MM.1S (cell line): ENCODE data around the gene PDGFA.

Source experiments
- DNase-seq: peaks from one replicate; pipeline ENCODE4 v3.0.0-alpha.2; 2015
- H2AFZ ChIP-seq: fragments of 300-600 bp; sonication (generic); 2 replicates; pipeline ENCODE4 v1.6.0; 2016; ENCODE audit warnings: antibody characterized with exemption, low read length
- H3F3A ChIP-seq: fragments of 300-600 bp; sonication (generic); 2 replicates; pipeline ENCODE4 v1.6.1; 2016; ENCODE audit warnings: mild to moderate bottlenecking, antibody characterized with exemption, low read length, moderate library complexity, mixed read lengths; ENCODE audit not compliant: insufficient read depth
- H3K27ac ChIP-seq: fragments of 300-600 bp; sonication (generic); 2 replicates; pipeline ENCODE4 v1.5.1; 2016; ENCODE audit warnings: mild to moderate bottlenecking, low read length
- H3K27me3 ChIP-seq: fragments of 300-600 bp; sonication (generic); replicated peaks from 2 replicates; pipeline ENCODE4 v1.6.0; 2016; ENCODE audit warnings: low read length; ENCODE audit not compliant: insufficient read depth
- H3K36me3 ChIP-seq: fragments of 300-600 bp; sonication (generic); replicated peaks from 2 replicates; pipeline ENCODE4 v1.6.1; 2016; ENCODE audit warnings: mild to moderate bottlenecking, low read length, mixed read lengths; ENCODE audit not compliant: insufficient read depth
- H3K4me1 ChIP-seq: fragments of 300-600 bp; sonication (generic); 2 replicates; pipeline ENCODE4 v1.6.1; 2016; ENCODE audit warnings: low read length, mixed read lengths
- H3K4me2 ChIP-seq: fragments of 300-600 bp; sonication (generic); 2 replicates; pipeline ENCODE4 v1.6.0; 2016; ENCODE audit warnings: low read depth, low read length
- H3K4me3 ChIP-seq: fragments of 300-600 bp; sonication (generic); 2 replicates; pipeline ENCODE4 v1.5.1; 2016; ENCODE audit warnings: low read length, mixed read lengths
- H3K79me2 ChIP-seq: fragments of 300-600 bp; sonication (generic); 2 replicates; pipeline ENCODE4 v1.6.1; 2016; ENCODE audit warnings: mixed run types, low read length, mixed read lengths
- H3K9ac ChIP-seq: fragments of 300-600 bp; sonication (generic); 2 replicates; pipeline ENCODE4 v1.6.1; 2016; ENCODE audit warnings: low read length, mixed read lengths
- H3K9me2 ChIP-seq: fragments of 300-600 bp; sonication (generic); replicated peaks from 2 replicates; pipeline ENCODE4 v1.6.1; 2016; ENCODE audit warnings: mild to moderate bottlenecking, low read length, mixed read lengths; ENCODE audit not compliant: insufficient read depth
- H3K9me3 ChIP-seq: fragments of 300-600 bp; sonication (generic); replicated peaks from 2 replicates; pipeline ENCODE4 v1.6.1; 2016; ENCODE audit warnings: mild to moderate bottlenecking, low read length, mixed read lengths; ENCODE audit not compliant: insufficient read depth
- H4K20me1 ChIP-seq: fragments of 300-600 bp; sonication (generic); 2 replicates; pipeline ENCODE4 v1.6.1; 2016; ENCODE audit warnings: mild to moderate bottlenecking, low read length, moderate library complexity, mixed read lengths; ENCODE audit not compliant: insufficient read depth
- EZH2 ChIP-seq: fragments of 300-600 bp; sonication (generic); optimal IDR thresholded peaks from 2 replicates; pipeline ENCODE3; 2017; ENCODE audit warnings: low read depth, mild to moderate bottlenecking, antibody characterized with exemption, low read length, mixed read lengths
- EZH2phosphoT487 ChIP-seq: fragments of 300-600 bp; sonication (generic); IDR thresholded peaks from 2 replicates; pipeline ENCODE4 v1.6.1; 2018; ENCODE audit warnings: antibody characterized with exemption, low read length
- TF ChIP-seq, protein P1 (sequence below): fragments of 300-600 bp; sonication (generic); IDR thresholded peaks from 2 replicates; pipeline ENCODE4 v1.5.1; 2016; ENCODE audit warnings: antibody characterized with exemption, low read length, mixed read lengths

The PDGFA gene

DNA sequence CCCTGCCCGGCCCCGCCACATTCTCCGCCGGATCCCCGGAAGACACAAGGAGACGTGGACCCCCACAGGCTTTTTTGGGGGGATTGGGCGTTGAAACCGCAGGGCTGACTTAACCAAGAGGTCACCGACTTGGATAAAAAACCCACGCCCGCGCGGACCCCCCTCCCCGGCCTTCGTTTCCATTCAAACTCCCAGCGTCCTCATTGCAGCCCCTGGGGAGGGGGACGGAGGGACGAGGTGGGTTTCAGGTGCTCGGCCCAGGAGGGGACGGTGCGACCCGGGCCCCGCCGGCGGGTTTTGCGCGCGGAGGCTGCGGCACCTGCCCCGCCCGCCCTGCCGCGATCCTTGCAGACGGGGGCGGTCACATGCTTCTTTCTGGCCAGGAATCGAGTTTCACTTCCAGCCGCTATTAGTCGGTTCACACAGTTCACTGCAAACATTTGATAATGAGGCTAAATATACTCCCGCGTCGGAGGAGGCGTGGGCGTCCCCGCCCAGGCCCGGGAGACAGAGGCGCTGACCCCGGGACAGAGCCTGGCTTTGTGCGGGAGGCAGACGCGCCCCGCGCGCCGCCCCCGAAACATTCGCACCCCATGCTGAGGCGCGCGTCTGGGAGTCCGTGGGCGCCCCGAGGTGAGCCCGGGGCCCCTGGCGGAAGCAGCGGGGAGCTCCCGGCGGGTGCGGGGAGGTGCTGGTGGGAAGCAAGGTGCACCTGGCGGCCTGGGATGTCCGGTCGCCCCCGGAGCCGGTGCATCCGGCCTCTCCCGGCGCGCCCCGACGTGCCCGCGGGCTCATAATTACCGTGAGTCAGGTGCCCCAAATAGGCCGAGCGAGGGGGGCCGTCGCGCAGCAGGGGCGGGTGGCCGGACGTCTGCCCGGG is 2.7 kb upstream of the PDGFA start:
- TF ChIP-seq EZH2phosphoT487 (no peak), EZH2 (no peak)
- TF ChIP-seq, protein P1, sequence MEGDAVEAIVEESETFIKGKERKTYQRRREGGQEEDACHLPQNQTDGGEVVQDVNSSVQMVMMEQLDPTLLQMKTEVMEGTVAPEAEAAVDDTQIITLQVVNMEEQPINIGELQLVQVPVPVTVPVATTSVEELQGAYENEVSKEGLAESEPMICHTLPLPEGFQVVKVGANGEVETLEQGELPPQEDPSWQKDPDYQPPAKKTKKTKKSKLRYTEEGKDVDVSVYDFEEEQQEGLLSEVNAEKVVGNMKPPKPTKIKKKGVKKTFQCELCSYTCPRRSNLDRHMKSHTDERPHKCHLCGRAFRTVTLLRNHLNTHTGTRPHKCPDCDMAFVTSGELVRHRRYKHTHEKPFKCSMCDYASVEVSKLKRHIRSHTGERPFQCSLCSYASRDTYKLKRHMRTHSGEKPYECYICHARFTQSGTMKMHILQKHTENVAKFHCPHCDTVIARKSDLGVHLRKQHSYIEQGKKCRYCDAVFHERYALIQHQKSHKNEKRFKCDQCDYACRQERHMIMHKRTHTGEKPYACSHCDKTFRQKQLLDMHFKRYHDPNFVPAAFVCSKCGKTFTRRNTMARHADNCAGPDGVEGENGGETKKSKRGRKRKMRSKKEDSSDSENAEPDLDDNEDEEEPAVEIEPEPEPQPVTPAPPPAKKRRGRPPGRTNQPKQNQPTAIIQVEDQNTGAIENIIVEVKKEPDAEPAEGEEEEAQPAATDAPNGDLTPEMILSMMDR, result no peak
- no peak overlapping the region for H3K9ac ChIP-seq
- no peaks in the 10 kb centered on the region for H3K36me3 ChIP-seq
- DNase-seq, result no peak
- H3K9me3 ChIP-seq, result no peaks in the 10 kb centered on the region
- no peak overlapping the region for H3K27ac ChIP-seq
- H3K4me2 ChIP-seq, result no peak overlapping the region
- no peaks in the 10 kb centered on the region for H3K27me3 ChIP-seq
- no peaks in the 10 kb centered on the region for H3K4me1 ChIP-seq
- no peaks in the 10 kb centered on the region for H3K79me2 ChIP-seq
- H3F3A ChIP-seq, result no peaks in the 10 kb centered on the region
- H3K4me3 ChIP-seq, result no peak overlapping the region
- H2AFZ ChIP-seq, result no peak overlapping the region
- no peaks in the 10 kb centered on the region for H3K9me2 ChIP-seq
- H4K20me1 ChIP-seq, result no peaks in the 10 kb centered on the region

DNA sequence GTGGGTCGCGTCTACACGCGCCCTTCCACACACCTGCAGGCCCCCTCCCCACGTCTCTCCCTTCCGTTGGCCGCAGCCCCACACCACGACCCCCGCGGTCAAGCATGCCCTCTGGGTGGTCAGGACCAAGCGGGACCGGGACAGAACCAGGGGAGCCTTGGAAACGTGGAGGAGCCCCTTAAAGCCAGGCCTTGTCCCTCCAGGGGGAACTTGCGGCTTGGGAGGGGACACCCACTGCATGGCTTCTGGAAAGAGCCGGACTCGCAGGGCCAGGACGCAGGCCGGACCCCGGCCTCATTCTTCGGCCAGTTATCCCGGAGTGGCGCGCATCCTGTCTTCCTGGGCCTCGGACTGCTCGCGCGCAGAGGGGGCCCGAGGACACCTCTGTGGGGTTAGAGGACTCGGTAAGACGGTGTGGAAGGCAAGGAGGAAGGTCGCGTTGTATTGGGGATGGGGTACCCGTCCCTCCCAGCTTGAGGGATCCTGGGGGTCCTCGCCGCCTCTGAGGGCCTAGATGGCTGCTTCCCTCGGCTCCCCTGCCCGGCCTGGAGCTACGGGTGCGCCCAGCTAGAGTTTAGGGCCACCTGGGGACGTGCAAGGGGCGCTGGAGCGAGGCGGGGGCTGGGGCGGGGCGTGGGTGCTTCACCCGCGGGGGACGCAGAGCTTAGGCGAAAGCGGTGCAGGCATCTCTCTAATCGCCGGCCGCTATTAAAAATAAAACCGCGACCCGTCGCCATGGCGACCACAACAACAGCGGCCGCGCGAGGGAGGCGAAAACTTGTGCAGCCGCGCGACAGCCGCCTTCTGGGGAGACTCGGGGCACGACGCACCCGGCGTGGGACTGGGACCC is 1.8 kb upstream of the PDGFA start:
- H3K79me2 ChIP-seq, result no peaks in the 10 kb centered on the region
- no peak overlapping the region for H2AFZ ChIP-seq
- H3K4me2 ChIP-seq, result no peak overlapping the region
- H4K20me1 ChIP-seq, result no peaks in the 10 kb centered on the region
- H3K27ac ChIP-seq, result no peak overlapping the region
- H3K9me2 ChIP-seq, result no peaks in the 10 kb centered on the region
- H3K9ac ChIP-seq, result no peak overlapping the region
- no peaks in the 10 kb centered on the region for H3K36me3 ChIP-seq
- H3K4me3 ChIP-seq, result no peak overlapping the region
- no peak for DNase-seq
- H3F3A ChIP-seq, result no peaks in the 10 kb centered on the region
- H3K9me3 ChIP-seq, result no peaks in the 10 kb centered on the region
- no peaks in the 10 kb centered on the region for H3K4me1 ChIP-seq
- no peaks in the 10 kb centered on the region for H3K27me3 ChIP-seq
- TF ChIP-seq, protein P1, result no peak
- TF ChIP-seq EZH2phosphoT487 (no peak), EZH2 (no peak)

DNA sequence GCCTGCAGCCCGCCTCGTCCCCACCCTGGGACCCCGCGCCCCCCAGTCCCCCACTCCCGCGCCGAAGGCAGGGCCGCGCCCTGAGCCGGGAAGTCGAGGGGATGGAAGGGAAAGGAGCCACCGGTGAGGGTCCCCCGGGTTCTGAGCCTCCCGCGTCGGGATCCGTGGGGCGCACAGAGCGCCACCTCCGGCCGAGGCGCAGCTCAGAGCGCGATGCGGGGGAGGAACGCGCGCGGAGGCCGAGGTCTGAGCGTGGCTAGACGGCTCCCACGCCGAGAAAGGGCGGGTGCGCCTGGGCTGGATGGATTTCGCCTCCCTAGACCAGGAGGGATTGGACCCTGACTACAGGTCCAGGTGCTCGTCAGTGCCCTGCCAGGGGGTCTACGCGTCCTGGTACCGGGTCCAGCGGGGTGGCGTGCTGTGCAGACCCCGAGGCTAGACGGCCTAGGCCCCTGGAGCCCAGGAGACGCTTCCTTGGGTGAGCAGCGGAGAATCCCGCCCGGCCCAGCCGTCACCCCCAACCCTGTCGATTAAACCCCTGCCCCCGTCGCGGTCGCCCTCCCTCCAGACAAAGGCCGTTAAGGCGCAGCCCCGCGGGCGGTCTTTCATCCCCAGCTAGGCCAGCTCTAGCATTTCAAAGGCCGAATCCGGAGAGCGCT is 986 bp upstream of the PDGFA start:
- H3K27me3 ChIP-seq, result no peaks in the 10 kb centered on the region
- H3K27ac ChIP-seq, result no peak overlapping the region
- H3K4me1 ChIP-seq, result no peaks in the 10 kb centered on the region
- no peaks in the 10 kb centered on the region for H3K79me2 ChIP-seq
- DNase-seq, result no peak
- no peak overlapping the region for H3K4me2 ChIP-seq
- no peak overlapping the region for H2AFZ ChIP-seq
- H3K9me3 ChIP-seq, result no peaks in the 10 kb centered on the region
- H3K9me2 ChIP-seq, result no peaks in the 10 kb centered on the region
- no peaks in the 10 kb centered on the region for H3K36me3 ChIP-seq
- no peaks in the 10 kb centered on the region for H4K20me1 ChIP-seq
- no peak overlapping the region for H3K9ac ChIP-seq
- no peak for TF ChIP-seq EZH2
- no peak for TF ChIP-seq EZH2phosphoT487
- TF ChIP-seq, protein P1, result no peak
- H3K4me3 ChIP-seq, result no peak overlapping the region
- no peaks in the 10 kb centered on the region for H3F3A ChIP-seq
